GM12875 (cell line): Measurements from ENCODE around the gene CD40LG.

Experiments
- H3K4me3 ChIP-seq: one replicate; pipeline ENCODE4 v1.5.1; 2011; ENCODE audit warnings: low read depth, low read length, control low read depth
- CTCF ChIP-seq: IDR thresholded peaks from 2 replicates; pipeline ENCODE4 v1.5.1; 2011; ENCODE audit warnings: low read depth, mild to moderate bottlenecking, control low read depth, inconsistent platforms, low read length, moderate library complexity, borderline replicate concordance; ENCODE audit not compliant: insufficient read depth

CD40LG gene

GRCh38 chrX:136627409-136627808, 20.5 kb upstream of the CD40LG start:
- no peak for TF ChIP-seq CTCF
- H3K4me3 ChIP-seq = no peak overlapping the region

- no peak for TF ChIP-seq CTCF
Observed at GRCh38 chrX:136629084-136629750, 18.7 kb upstream of the CD40LG start.

GRCh38 chrX:136630881-136631280, 17.1 kb upstream of the CD40LG start:
- no peak overlapping the region for H3K4me3 ChIP-seq
- no peak for TF ChIP-seq CTCF

More at GRCh38 chrX:136629084-136629750, 18.7 kb upstream of the CD40LG start:
- no peak overlapping the region for H3K4me3 ChIP-seq

- TF ChIP-seq CTCF = no peak
- no peak overlapping the region for H3K4me3 ChIP-seq
Observed at GRCh38 chrX:136635235-136635634, 12.7 kb upstream of the CD40LG start.

- H3K4me3 ChIP-seq = no peak overlapping the region
- TF ChIP-seq CTCF = no peak
Observed at GRCh38 chrX:136636121-136636520, 11.8 kb upstream of the CD40LG start.

- H3K4me3 ChIP-seq = no peak overlapping the region
- no peak for TF ChIP-seq CTCF
Observed at GRCh38 chrX:136639506-136640176, 8.3 kb upstream of the CD40LG start.

- no peak overlapping the region for H3K4me3 ChIP-seq
- TF ChIP-seq CTCF = no peak
Observed at GRCh38 chrX:136643243-136643642, 4.7 kb upstream of the CD40LG start.
